ENCODE results near the gene ATP2B3. TPM values are rescaled to one million over a fixed set of nuclear protein-coding genes. Genes with fewer than 3 reads are reported as not detected.

The ATP2B3 gene
- total RNA-seq, 1 donor from 2014 or later, result 0.25 TPM

- Histone ChIP-seq H3K27me3 (no peaks in the 10 kb centered on the region), H3K4me3 (no peak overlapping the region), H3K27ac (no peak overlapping the region), H3K9me3 (no peaks in the 10 kb centered on the region), H3K36me3 (no peaks in the 10 kb centered on the region), H3K4me1 (no peaks in the 10 kb centered on the region)
- intact Hi-C loops (cut with DNase I), result no loop called here
- no peak for DNase-seq (ENCODE audit: extremely low spot score in 2 of 2)
- TF ChIP-seq CTCF (IDR thresholded peaks at IDR 0.05), result no peak
- no peak for TF ChIP-seq POLR2AphosphoS5 (IDR thresholded peaks at IDR 0.05; ENCODE audit: insufficient read depth in 1 of 2, low read depth in 1 of 2)
- TF ChIP-seq POLR2A (IDR thresholded peaks at IDR 0.05), result no peak
These were observed 13.1 kb downstream of the ATP2B3 start for GRCh38 chrX:153530411-153531129.

- H3K36me3 ChIP-seq, result no peaks in the 10 kb centered on the region
- TF ChIP-seq POLR2A (IDR thresholded peaks at IDR 0.05) (no peak), CTCF (IDR thresholded peaks at IDR 0.05) (no peak), POLR2AphosphoS5 (IDR thresholded peaks at IDR 0.05; ENCODE audit: insufficient read depth in 1 of 2, low read depth in 1 of 2) (no peak)
- no peaks in the 10 kb centered on the region for H3K4me1 ChIP-seq
- intact Hi-C loops (cut with DNase I), result no loop called here
- no peak overlapping the region for H3K4me3 ChIP-seq
- H3K27ac ChIP-seq, result no peak overlapping the region
- DNase-seq (ENCODE audit: extremely low spot score in 2 of 2), result no peak
- no peaks in the 10 kb centered on the region for H3K9me3 ChIP-seq
- no peaks in the 10 kb centered on the region for H3K27me3 ChIP-seq
These were observed 15.6 kb downstream of the ATP2B3 start for GRCh38 chrX:153533091-153533490.

GRCh38 chrX:153537080-153537479 is 19.6 kb downstream of the ATP2B3 start:
- Histone ChIP-seq H3K27ac (no peak overlapping the region), H3K4me3 (no peak overlapping the region), H3K36me3 (no peaks in the 10 kb centered on the region), H3K27me3 (no peaks in the 10 kb centered on the region), H3K4me1 (no peaks in the 10 kb centered on the region), H3K9me3 (no peaks in the 10 kb centered on the region)
- TF ChIP-seq POLR2AphosphoS5 (IDR thresholded peaks at IDR 0.05; ENCODE audit: insufficient read depth in 1 of 2, low read depth in 1 of 2) (no peak), CTCF (IDR thresholded peaks at IDR 0.05) (no peak), POLR2A (IDR thresholded peaks at IDR 0.05) (no peak)
- intact Hi-C loops (cut with DNase I), result no loop called here
- DNase-seq (ENCODE audit: extremely low spot score in 2 of 2), result no peak

- H3K27me3 ChIP-seq, result no peaks in the 10 kb centered on the region
These were observed 20.3 kb downstream of the ATP2B3 start for GRCh38 chrX:153537526-153538295.

More at GRCh38 chrX:153537526-153538295, 20.3 kb downstream of the ATP2B3 start:
- Histone ChIP-seq H3K4me3 (no peak overlapping the region), H3K36me3 (no peaks in the 10 kb centered on the region), H3K4me1 (no peaks in the 10 kb centered on the region), H3K9me3 (no peaks in the 10 kb centered on the region), H3K27ac (no peak overlapping the region)
- TF ChIP-seq POLR2AphosphoS5 (IDR thresholded peaks at IDR 0.05; ENCODE audit: insufficient read depth in 1 of 2, low read depth in 1 of 2), result no peak
- no peak for TF ChIP-seq POLR2A (IDR thresholded peaks at IDR 0.05)
- TF ChIP-seq CTCF (IDR thresholded peaks at IDR 0.05), result no peak
- intact Hi-C loops (cut with DNase I), result no loop called here
- no peak for DNase-seq (ENCODE audit: extremely low spot score in 2 of 2)
